HepG2 (cell line): ENCODE measurements around the gene SFT2D2.

ENCODE experiments used
- RFX5 ChIP-seq: IDR thresholded peaks from 2 replicates; pipeline ENCODE4 v1.6.1; 2011; ENCODE audit warnings: low read depth, low read length, improper control_type of control experiment
- ZZZ3 ChIP-seq: sonication (generic); formaldehyde crosslinking; IDR thresholded peaks from 2 replicates; pipeline ENCODE4 v1.4.0; 2020; ENCODE audit warnings: missing genetic modification reagents, mild to moderate bottlenecking, borderline replicate concordance

DNA sequence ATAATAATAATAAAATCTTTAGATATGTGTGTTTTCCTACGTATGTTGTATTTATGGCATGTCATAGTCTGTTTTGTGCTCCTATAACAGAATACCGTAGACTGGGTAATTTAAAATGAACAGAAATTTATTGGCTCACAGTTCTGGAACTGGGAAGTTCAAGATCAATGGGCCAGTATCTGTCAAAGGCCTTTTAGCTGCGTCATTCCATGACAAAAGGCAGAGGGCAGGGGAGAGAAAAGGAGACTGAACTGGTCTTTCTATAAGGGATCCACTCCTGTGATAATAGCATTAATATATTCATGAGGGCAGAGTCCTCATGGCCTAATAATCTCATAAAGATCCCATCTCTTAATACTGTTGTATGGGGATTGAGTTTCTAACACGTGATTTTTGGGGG lies 7.1 kb upstream of the SFT2D2 start:
- TF ChIP-seq RFX5 (no peak), ZZZ3 (no peak)
